A549 (cell line): ENCODE data around the gene OGFOD2.

Experiments
- POLR2A ChIP-seq: IDR thresholded peaks from 2 replicates; pipeline ENCODE4 v1.6.1; 2012; ENCODE audit warnings: mild to moderate bottlenecking, low read length
- REST ChIP-seq: fragments of 200-600 bp; sonication (generic); IDR thresholded peaks from 2 replicates; pipeline ENCODE4 v1.6.1; 2016; ENCODE audit warnings: antibody characterized with exemption, mild to moderate bottlenecking, moderate library complexity
- SMC3 ChIP-seq: fragments of >200 bp; sonication (Bioruptor Twin); formaldehyde crosslinking; IDR thresholded peaks from 3 replicates; pipeline ENCODE4 v1.6.1; 2018; ENCODE audit warnings: inconsistent platforms
- TF ChIP-seq, protein P1 (sequence below): fragments of >200 bp; sonication (Bioruptor Twin); formaldehyde crosslinking; IDR thresholded peaks from 3 replicates; pipeline ENCODE4 v1.5.1; 2016
- TF ChIP-seq, protein P2 (sequence below): IDR thresholded peaks from 2 replicates; pipeline ENCODE4 v1.6.1; 2012

DNA sequence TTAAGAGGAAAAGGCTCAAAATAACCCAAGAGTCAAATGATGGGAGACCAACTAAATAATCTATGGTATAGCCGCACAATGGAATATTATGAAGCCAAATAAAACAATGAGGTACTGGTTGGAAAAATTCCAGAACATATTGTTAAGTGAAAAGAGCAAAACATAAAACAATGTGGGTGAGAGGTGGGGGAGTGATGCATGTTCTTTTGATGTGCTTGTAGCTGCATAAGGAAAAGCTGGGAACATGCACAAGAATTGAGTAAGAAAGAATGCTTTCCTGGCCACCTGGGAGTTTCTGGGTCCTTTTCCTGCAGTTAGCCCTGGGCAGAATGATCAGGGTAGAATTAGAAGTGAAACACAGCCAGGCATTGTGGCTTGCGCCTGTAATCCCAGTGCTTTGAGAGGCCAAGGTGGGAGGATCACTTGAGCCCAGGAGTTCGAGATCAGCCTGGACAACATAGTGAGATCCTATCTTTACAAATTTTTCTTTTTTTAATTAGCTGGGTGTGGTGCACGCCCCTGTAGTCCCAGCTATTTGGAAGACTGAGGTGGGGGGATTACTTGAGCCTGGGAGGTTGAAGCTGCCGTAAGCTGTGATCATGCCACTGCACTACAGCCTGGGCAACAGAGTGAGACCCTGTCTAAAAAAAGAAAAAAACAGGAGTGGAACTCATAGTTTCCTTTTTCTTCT, 16.7 kb upstream of the OGFOD2 start:
- TF ChIP-seq REST: no peak
- TF ChIP-seq POLR2A: no peak
- TF ChIP-seq SMC3: no peak
- TF ChIP-seq, protein P1, sequence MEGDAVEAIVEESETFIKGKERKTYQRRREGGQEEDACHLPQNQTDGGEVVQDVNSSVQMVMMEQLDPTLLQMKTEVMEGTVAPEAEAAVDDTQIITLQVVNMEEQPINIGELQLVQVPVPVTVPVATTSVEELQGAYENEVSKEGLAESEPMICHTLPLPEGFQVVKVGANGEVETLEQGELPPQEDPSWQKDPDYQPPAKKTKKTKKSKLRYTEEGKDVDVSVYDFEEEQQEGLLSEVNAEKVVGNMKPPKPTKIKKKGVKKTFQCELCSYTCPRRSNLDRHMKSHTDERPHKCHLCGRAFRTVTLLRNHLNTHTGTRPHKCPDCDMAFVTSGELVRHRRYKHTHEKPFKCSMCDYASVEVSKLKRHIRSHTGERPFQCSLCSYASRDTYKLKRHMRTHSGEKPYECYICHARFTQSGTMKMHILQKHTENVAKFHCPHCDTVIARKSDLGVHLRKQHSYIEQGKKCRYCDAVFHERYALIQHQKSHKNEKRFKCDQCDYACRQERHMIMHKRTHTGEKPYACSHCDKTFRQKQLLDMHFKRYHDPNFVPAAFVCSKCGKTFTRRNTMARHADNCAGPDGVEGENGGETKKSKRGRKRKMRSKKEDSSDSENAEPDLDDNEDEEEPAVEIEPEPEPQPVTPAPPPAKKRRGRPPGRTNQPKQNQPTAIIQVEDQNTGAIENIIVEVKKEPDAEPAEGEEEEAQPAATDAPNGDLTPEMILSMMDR: no peak
- TF ChIP-seq, protein P2, sequence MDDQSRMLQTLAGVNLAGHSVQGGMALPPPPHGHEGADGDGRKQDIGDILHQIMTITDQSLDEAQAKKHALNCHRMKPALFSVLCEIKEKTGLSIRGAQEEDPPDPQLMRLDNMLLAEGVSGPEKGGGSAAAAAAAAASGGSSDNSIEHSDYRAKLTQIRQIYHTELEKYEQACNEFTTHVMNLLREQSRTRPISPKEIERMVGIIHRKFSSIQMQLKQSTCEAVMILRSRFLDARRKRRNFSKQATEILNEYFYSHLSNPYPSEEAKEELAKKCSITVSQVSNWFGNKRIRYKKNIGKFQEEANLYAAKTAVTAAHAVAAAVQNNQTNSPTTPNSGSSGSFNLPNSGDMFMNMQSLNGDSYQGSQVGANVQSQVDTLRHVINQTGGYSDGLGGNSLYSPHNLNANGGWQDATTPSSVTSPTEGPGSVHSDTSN: no peak
